GM12878 (cell line): Measurements from ENCODE around the gene ITGA6. TPM values are rescaled to one million over a fixed set of nuclear protein-coding genes. Genes with fewer than 3 reads are reported as not detected.

Experiments
- ATAC-seq: fragments of 200-7000 bp; cut with Tn5 transposase; 3 replicates; pipeline ENCODE4 v1.9.1; 2020; ENCODE audit warnings: mild to moderate bottlenecking, moderate library complexity
- BruUV-seq: library from RNA; stranded (reverse); fragments of 400-500 nt; replicated peaks from 2 replicates; lab custom pipeline; 2021; lab: Mats Ljungman, UMichigan
- CTCF ChIA-PET: fragments of 300-600 bp; sonication (Branson Sonifier 250); formaldehyde crosslinking; extraction: SDS; loops from one replicate; lab custom pipeline; 2021; ENCODE audit warnings: inconsistent platforms; lab: Yijun Ruan, JAX
- POLR2A ChIA-PET: fragments of 350-600 bp; formaldehyde crosslinking; extraction: SDS; loops from one replicate; lab custom pipeline; 2021; ENCODE audit warnings: inconsistent platforms; lab: Charles Lee
- RAD21 ChIA-PET: fragments of 300-600 bp; sonication (Branson Sonifier 250); formaldehyde crosslinking; loops from one replicate; lab custom pipeline; 2023; ENCODE audit warnings: antibody characterized with exemption; ENCODE audit not compliant: unreplicated experiment; lab: Charles Lee
- SMC1A ChIA-PET: fragments of 300-600 bp; sonication (Branson Sonifier 250); formaldehyde crosslinking; loops from one replicate; lab custom pipeline; 2023; ENCODE audit not compliant: unreplicated experiment, uncharacterized antibody; lab: Charles Lee
- DNase-seq: peaks from one replicate; pipeline ENCODE4 v3.0.0-alpha.2; 2011; ENCODE audit warnings: low read depth, low spot score
- FAIRE-seq: peaks from 3 replicates; lab custom pipeline; 2011; peaks lifted over from hg19 to GRCh38; lab: Jason Lieb, UNC
- H2AFZ ChIP-seq: 2 replicates; pipeline ENCODE4 v1.6.0; 2011; ENCODE audit warnings: low read depth, low read length, control low read depth; ENCODE audit not compliant: control insufficient read depth
- H3K27ac ChIP-seq: 2 replicates; pipeline ENCODE4 v1.5.1; 2011; ENCODE audit warnings: control low read depth; ENCODE audit not compliant: control insufficient read depth, insufficient read depth
- H3K27me3 ChIP-seq, 2 experiments: replicated peaks in 1 of 2; 2 replicates each; pipeline versions ENCODE4 v1.6.0 to v1.6.1; 2011; ENCODE audit warnings: low read length in 1 of 2; ENCODE audit not compliant: control insufficient read depth in 2 of 2, insufficient read depth in 2 of 2
- H3K36me3 ChIP-seq, 2 experiments: 2 replicates each; pipeline ENCODE4 v1.5.1; 2011; ENCODE audit warnings: low read length in 1 of 2; ENCODE audit not compliant: control insufficient read depth in 2 of 2, insufficient read depth in 2 of 2
- H3K4me1 ChIP-seq: 2 replicates; pipeline ENCODE4 v1.6.1; 2011; ENCODE audit warnings: mild to moderate bottlenecking, low read length, moderate library complexity, mixed read lengths; ENCODE audit not compliant: control insufficient read depth, insufficient read depth
- H3K4me2 ChIP-seq: 2 replicates; pipeline ENCODE4 v1.6.0; 2011; ENCODE audit warnings: control low read depth; ENCODE audit not compliant: control insufficient read depth, insufficient read depth
- H3K4me3 ChIP-seq: fragments of 200-600 bp; sonication (generic); 2 replicates; pipeline ENCODE4 v1.5.1; 2016
- H3K79me2 ChIP-seq: 2 replicates; pipeline ENCODE4 v1.6.0; 2011; ENCODE audit warnings: low read length; ENCODE audit not compliant: control insufficient read depth, insufficient read depth
- H3K9ac ChIP-seq: 2 replicates; pipeline ENCODE4 v1.8.0; 2011; ENCODE audit warnings: low read length, control low read depth, mixed read lengths; ENCODE audit not compliant: control insufficient read depth, insufficient read depth
- H3K9me3 ChIP-seq: replicated peaks from 3 replicates; pipeline ENCODE4 v1.5.1; 2011; ENCODE audit warnings: mild to moderate bottlenecking, low read length; ENCODE audit not compliant: control insufficient read depth, insufficient read depth
- H4K20me1 ChIP-seq: 2 replicates; pipeline ENCODE4 v1.6.0; 2011; ENCODE audit not compliant: control insufficient read depth, insufficient read depth
- HDAC6 ChIP-seq: fragments of 200-600 bp; sonication (generic); IDR thresholded peaks from one replicate; pipeline ENCODE4 v1.8.0; 2017; ENCODE audit warnings: antibody characterized with exemption; ENCODE audit not compliant: unreplicated experiment
- PBX3 ChIP-seq: IDR thresholded peaks from 2 replicates; pipeline ENCODE4 v1.6.1; 2011; ENCODE audit warnings: mild to moderate bottlenecking, low read depth, low read length, moderate library complexity; ENCODE audit not compliant: insufficient replicate concordance
- ZNF217 ChIP-seq: fragments of 450-650 bp; IDR thresholded peaks from 2 replicates; pipeline ENCODE4 v1.6.1; 2017; ENCODE audit warnings: antibody characterized with exemption, mild to moderate bottlenecking
- WGBS: methylation state at CpG from one replicate; pipeline ENCODE4 v1.1.6; 2016; ENCODE audit warnings: low lambda C conversion rate; ENCODE audit not compliant: insufficient replicate concordance, insufficient coverage; ENCODE audit errors: missing lambda C conversion rate; 5-methylcytosine and 5-hydroxymethylcytosine counted together
- in situ Hi-C: fragments of 300-500 bp; cut with MboI; formaldehyde crosslinking; loops from 9 replicates; pipeline ENCODE4 v1.14.3; 2018; ENCODE audit warnings: mixed read lengths
- intact Hi-C: fragments of 100-400 bp; cut with micrococcal nuclease; formaldehyde crosslinking; loops from one replicate; pipeline ENCODE4 v1.14.2; 2022; ENCODE audit not compliant: unreplicated experiment
- polyA plus RNA-seq, 11 experiments: library from polyadenylated mRNA; depleted of rRNA in 4 of 11; unstranded in 6 of 11; stranded (reverse) in 5 of 11; fragments of >200 nt; fragmentation: Nextera tagmentation in 4 of 11; fragmentation: Illumina TruSeq in 1 of 11; extraction: Ambion mirVana in 4 of 11; extraction: Trizol in 1 of 11; gene quantifications; 1 replicate in 1 of 11; 2 replicates in 10 of 11; pipeline versions ENCODE4 v1.2.1 to v1.2.3, GENCODE V29; 2011 to 2016; ENCODE audit warnings: inconsistent platforms in 2 of 11, missing spikeins in 2 of 11, low read depth in 1 of 11
- total RNA-seq, 4 experiments: library from RNA; depleted of rRNA in 3 of 4; stranded (reverse); fragments of >200 nt in 3 of 4; fragmentation: Illumina TruSeq in 1 of 4; extraction: Trizol in 1 of 4; gene quantifications; 2 replicates each; pipeline versions ENCODE4 v1.2.1 to v1.2.3, GENCODE V29; 2013 to 2021

ITGA6 gene
- total and polyA plus RNA-seq, 10 of the 15 experiments (the other 5 are each of a cell fraction or from before 2014, with no cell fraction given) = 0.01 to 0.36 (median 0.14) TPM; not detected in 2

GRCh38 chr2:172426635-172427255 is 641 bp upstream of the ITGA6 start (continued):
- TF ChIP-seq PBX3 = no peak

GRCh38 chr2:172427990-172428831 is 825 bp downstream of the ITGA6 start:
- ChIA-PET RAD21 (interaction anchor here (1.2 kb wide), 1 partner anchor 33 kb away, joined by 3 read pairs; no protein-coding TSS in a partner anchor), SMC1A (no interaction called here), POLR2A (interaction anchor here (0.7 kb wide), 1 partner anchor 57 kb away, joined by 4 read pairs; no protein-coding TSS in a partner anchor), CTCF (no interaction called here)
- TF ChIP-seq ZNF217 (no peak), HDAC6 (peak; percentile 65)
- WGBS = 3% methylated on average over 44 of the region's 63 CpGs
- Histone ChIP-seq H3K27ac (no peak overlapping the region), H4K20me1 (no peaks in the 10 kb centered on the region), H2AFZ (no peak overlapping the region), H3K4me3 (peak overlapping the region; percentile 44; the same call in 1 of the 2 replicates), H3K79me2 (no peaks in the 10 kb centered on the region), H3K9ac (no peak overlapping the region), H3K9me3 (no peaks in the 10 kb centered on the region), H3K36me3 (no peaks in the 10 kb centered on the region), H3K4me2 (peak overlapping the region; percentile 82; the same call in 1 of the 2 replicates), H3K4me1 (peaks cover 5% of the 10 kb centered on the region), H3K27me3 (peaks cover 9 to 25% of the 10 kb centered on the region in 2 experiments)
- BruUV-seq = no TSS peak
- no peak for DNase-seq
- ATAC-seq = peak; percentile 19; the same call in 2 of the 3 replicates
- in situ Hi-C loops = no loop called here
- intact Hi-C loops = no loop called here
- FAIRE-seq = no peak
